Pancreas (tissue), 10 donors: ENCODE measurements around the gene RAC2. TPM values are rescaled to one million over a fixed set of nuclear protein-coding genes. Genes with fewer than 3 reads are reported as not detected.

Source experiments
- ATAC-seq, 4 donors: fragments of 200-7000 bp; cut with Tn5 transposase; one replicate each; pipeline versions ENCODE4 v1.8.0 to v1.9.1; 2020; ENCODE audit warnings: mild to moderate bottlenecking in 4 of 4, moderate library complexity in 4 of 4
- DNase-seq, 6 donors: peaks; one replicate each; pipeline ENCODE4 v3.0.0-alpha.2; 2020
- FAIRE-seq: peaks from 2 replicates; lab custom pipeline; 2012; peaks lifted over from hg19 to GRCh38; lab: Jason Lieb, UNC
- H3K27ac ChIP-seq, 4 donors: fragments of 200-600 bp; sonication (generic); 1 replicate in 3 of 4; 2 replicates in 1 of 4; pipeline versions ENCODE4 v1.5.0 to v1.8.0; 2020
- H3K27me3 ChIP-seq, 4 donors: fragments of 200-600 bp; one replicate each; pipeline ENCODE4 v1.8.0; 2021
- H3K36me3 ChIP-seq, 3 donors: fragments of 200-600 bp; sonication (generic) in 1 of 3; one replicate each; pipeline versions ENCODE4 v1.5.0 to v1.8.0; 2020 to 2021
- H3K4me1 ChIP-seq, 3 donors: fragments of 200-600 bp; one replicate each; pipeline ENCODE4 v1.8.0; 2021
- H3K4me3 ChIP-seq, 4 donors: fragments of 200-600 bp; sonication (generic) in 2 of 4; one replicate each; pipeline versions ENCODE4 v1.5.0 to v1.8.0; 2020 to 2021
- H3K9me3 ChIP-seq, 4 donors: fragments of 200-600 bp; one replicate each; pipeline ENCODE4 v1.8.0; 2021
- WGBS, 2 donors: extraction: QIAGEN DNeasy Blood & Tissue Kit; methylation state at CpG; one replicate each; pipeline ENCODE4 v1.1.7; 2013; 5-methylcytosine and 5-hydroxymethylcytosine counted together
- intact Hi-C, 3 donors: fragments of 100-400 bp; cut with DNase I; formaldehyde crosslinking; loops; one replicate each; pipeline versions ENCODE4 v1.11.1 to v1.14.2; 2022
- polyA plus RNA-seq, 2 donors: library from polyadenylated mRNA; stranded (reverse); fragments of 200-250 nt; gene quantifications; one replicate each; pipeline ENCODE4 v1.2.3, GENCODE V29; 2013
- total RNA-seq, 6 donors: library from RNA; stranded (reverse); fragmentation: NEBNext Ultra II Directional in 4 of 6; extraction: Animal tissue kit (Norgen Biotek cat#: 25700) in 4 of 6; gene quantifications; one replicate each; pipeline versions ENCODE4 v1.2.1 to v1.2.4, GENCODE V29; 2021 to 2023
- TF ChIP-seq, protein P1 (sequence below), 4 donors: fragments of 200-600 bp; sonication (generic) in 3 of 4; IDR thresholded peaks; one replicate each; pipeline versions ENCODE4 v1.5.0 to v1.8.0; 2021; ENCODE audit warnings: antibody characterized with exemption in 4 of 4
- donor health status: healthy with polysubstance abuse.
- donor health status: DM: no; HTN: no; CAD: no; lungs with moderate emphysema.
- donor health status: DM: no; HTN: no; CAD: no.
- donor health status: control.
- donor health status: control.
- donor health status: Bipolar disorder and iron deficiency.
- donor health status: DM: yes; HTN: yes; CAD: no.
- donor health status: DM: no; HTN: no; CAD: no.
- donor health status: DM: no; HTN: no; CAD: no.
- donor health status: DM: yes; HTN: yes; CAD: no.

The RAC2 gene
- total and polyA plus RNA-seq, 8 donors = 0.91 to 12.8 (median 3.0) TPM

DNA sequence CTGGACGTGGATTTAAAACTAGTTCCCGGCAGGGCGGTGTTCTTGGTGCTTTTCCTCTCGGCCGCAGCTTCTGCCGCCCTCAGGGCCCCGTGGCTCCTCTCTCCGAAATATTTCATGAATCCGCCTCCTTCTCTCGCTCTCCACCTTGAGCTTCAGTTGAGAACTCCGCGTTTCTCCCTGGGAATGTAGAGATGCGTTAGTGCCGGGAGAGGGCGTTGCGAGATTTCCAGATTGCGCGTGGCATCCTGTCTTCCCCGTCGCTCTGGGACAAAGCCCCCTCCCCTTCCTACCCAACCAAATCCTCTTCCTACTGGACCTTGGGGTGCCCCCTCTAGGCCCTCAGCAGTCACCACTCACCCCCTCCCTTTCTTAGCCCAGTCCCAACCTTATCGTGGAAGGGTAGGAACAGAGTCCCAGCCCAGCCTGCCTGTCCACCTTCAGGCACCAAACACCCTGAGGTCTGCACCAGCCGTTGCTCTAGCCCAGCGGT, 15.5 kb upstream of the RAC2 start:
- Histone ChIP-seq H3K27ac (no peak overlapping the region), H3K36me3 (no peaks in the 10 kb centered on the region), H3K4me3 (no peak overlapping the region), H3K4me1 (no peaks in the 10 kb centered on the region), H3K27me3 (peaks cover 0 to 18% (median 4%) of the 10 kb centered on the region in 4 donors), H3K9me3 (no peaks in the 10 kb centered on the region)
- FAIRE-seq = no peak
- no peak for DNase-seq
- TF ChIP-seq, protein P1, sequence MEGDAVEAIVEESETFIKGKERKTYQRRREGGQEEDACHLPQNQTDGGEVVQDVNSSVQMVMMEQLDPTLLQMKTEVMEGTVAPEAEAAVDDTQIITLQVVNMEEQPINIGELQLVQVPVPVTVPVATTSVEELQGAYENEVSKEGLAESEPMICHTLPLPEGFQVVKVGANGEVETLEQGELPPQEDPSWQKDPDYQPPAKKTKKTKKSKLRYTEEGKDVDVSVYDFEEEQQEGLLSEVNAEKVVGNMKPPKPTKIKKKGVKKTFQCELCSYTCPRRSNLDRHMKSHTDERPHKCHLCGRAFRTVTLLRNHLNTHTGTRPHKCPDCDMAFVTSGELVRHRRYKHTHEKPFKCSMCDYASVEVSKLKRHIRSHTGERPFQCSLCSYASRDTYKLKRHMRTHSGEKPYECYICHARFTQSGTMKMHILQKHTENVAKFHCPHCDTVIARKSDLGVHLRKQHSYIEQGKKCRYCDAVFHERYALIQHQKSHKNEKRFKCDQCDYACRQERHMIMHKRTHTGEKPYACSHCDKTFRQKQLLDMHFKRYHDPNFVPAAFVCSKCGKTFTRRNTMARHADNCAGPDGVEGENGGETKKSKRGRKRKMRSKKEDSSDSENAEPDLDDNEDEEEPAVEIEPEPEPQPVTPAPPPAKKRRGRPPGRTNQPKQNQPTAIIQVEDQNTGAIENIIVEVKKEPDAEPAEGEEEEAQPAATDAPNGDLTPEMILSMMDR (IDR thresholded peaks at IDR 0.05) = no peak
- WGBS, 2 donors = 7 to 12% methylated on average over 23 of the region's 23 CpGs
- intact Hi-C loops = no loop called here
- ATAC-seq = peak in 3 of 4 donors; percentile 37 to 64 (median 53)

- H3K4me1 ChIP-seq = no peaks in the 10 kb centered on the region
- DNase-seq (no peak), ATAC-seq (no peak), FAIRE-seq (no peak)
- H3K27me3 ChIP-seq = peaks cover 0 to 22% (median 5%) of the 10 kb centered on the region in 4 donors
- H3K4me3 ChIP-seq = no peak overlapping the region
- intact Hi-C loops = no loop called here
- no peak overlapping the region for H3K27ac ChIP-seq
- TF ChIP-seq, protein P1 (IDR thresholded peaks at IDR 0.05) = no peak
- H3K9me3 ChIP-seq = no peaks in the 10 kb centered on the region
- H3K36me3 ChIP-seq = no peaks in the 10 kb centered on the region
- WGBS, 2 donors = 68 to 78% methylated on average over 14 of the region's 14 CpGs
Observed at GRCh38 chr22:37258753-37259401, 14.8 kb upstream of the RAC2 start.

DNA sequence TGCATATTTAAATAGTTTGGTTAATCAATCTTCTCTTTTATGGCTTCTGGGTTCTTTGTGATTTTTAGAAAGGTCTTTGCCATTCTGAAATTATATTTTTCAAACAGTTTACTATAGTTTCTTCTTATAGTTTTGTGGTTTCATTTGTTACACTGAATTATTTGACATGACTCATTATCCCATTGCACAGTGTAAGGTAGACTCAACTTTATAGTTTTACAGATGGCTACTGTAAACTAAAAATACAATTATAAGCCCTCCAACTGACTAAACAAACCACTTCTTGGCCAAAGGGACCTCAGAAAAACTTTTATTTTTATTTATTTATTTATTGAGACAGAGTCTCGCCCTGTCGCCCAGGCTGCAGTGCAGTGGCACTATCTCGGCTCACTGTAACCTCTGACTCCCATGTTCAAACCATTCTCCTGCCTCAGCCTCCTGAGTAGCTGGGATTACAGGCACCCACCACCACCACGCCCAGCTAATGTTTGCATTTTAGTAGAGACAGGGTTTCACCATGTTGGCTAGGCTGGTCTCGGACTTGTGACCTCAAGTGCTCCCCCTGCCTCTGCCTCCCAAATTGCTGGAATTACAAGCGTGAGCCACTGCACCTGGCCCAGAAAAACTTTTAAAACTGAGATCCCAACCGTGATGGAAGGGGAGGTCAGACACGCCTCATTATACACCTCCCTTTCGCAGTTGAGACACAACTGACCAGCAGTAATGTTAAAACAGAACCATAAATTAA, 14.1 kb upstream of the RAC2 start:
- Histone ChIP-seq H3K9me3 (no peaks in the 10 kb centered on the region), H3K36me3 (no peaks in the 10 kb centered on the region), H3K27ac (no peak overlapping the region), H3K27me3 (peaks cover 0 to 22% (median 5%) of the 10 kb centered on the region in 4 donors), H3K4me1 (no peaks in the 10 kb centered on the region), H3K4me3 (no peak overlapping the region)
- DNase-seq (no peak), FAIRE-seq (no peak), ATAC-seq (no peak)
- 83 to 88% methylated on average over 9 of the region's 9 CpGs for WGBS, 2 donors
- TF ChIP-seq, protein P1 (IDR thresholded peaks at IDR 0.05) = no peak
- intact Hi-C loops = no loop called here

GRCh38 chr22:37256075-37256726, 12.1 kb upstream of the RAC2 start:
- TF ChIP-seq, protein P1 (IDR thresholded peaks at IDR 0.05) = no peak
- Histone ChIP-seq H3K9me3 (no peaks in the 10 kb centered on the region), H3K4me1 (no peaks in the 10 kb centered on the region), H3K27me3 (peaks cover 0 to 22% (median 5%) of the 10 kb centered on the region in 4 donors), H3K4me3 (no peak overlapping the region), H3K27ac (no peak overlapping the region), H3K36me3 (no peaks in the 10 kb centered on the region)
- 44 to 47% methylated on average over 10 of the region's 10 CpGs for WGBS, 2 donors
- ATAC-seq = peak in 1 of 4 donors; percentile 21
- no peak for FAIRE-seq
- no peak for DNase-seq
- intact Hi-C loops = no loop called here
